ENCODE data around the gene LCN6.

DNA sequence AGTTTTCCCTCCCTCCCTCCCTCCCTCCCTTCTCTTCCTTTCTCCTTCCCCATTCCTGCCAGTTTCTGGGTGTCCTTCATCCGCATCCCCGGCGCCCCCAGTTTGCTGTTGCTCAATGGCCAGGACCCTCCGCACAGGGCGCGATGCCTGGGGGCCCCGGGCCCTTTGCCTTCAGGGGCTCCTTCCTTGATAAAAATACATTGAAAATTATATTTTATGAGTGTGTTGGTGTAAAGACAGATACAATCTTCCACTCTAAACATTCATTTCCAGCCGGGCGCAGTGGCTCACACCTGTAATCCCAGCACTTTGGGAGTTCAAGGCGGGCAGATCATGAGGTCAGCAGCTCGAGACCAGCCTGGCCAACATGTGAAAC is 53.5 kb downstream of the LCN6 start:
- TF ChIP-seq, protein P1, sequence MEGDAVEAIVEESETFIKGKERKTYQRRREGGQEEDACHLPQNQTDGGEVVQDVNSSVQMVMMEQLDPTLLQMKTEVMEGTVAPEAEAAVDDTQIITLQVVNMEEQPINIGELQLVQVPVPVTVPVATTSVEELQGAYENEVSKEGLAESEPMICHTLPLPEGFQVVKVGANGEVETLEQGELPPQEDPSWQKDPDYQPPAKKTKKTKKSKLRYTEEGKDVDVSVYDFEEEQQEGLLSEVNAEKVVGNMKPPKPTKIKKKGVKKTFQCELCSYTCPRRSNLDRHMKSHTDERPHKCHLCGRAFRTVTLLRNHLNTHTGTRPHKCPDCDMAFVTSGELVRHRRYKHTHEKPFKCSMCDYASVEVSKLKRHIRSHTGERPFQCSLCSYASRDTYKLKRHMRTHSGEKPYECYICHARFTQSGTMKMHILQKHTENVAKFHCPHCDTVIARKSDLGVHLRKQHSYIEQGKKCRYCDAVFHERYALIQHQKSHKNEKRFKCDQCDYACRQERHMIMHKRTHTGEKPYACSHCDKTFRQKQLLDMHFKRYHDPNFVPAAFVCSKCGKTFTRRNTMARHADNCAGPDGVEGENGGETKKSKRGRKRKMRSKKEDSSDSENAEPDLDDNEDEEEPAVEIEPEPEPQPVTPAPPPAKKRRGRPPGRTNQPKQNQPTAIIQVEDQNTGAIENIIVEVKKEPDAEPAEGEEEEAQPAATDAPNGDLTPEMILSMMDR (conservative IDR thresholded peaks at IDR 0.05; ENCODE audit: low read depth, low read length), result no peak
- TF ChIP-seq MXI1 (IDR thresholded peaks at IDR 0.05; ENCODE audit: borderline replicate concordance, low read depth, low read length) (no peak), POLR2A (IDR thresholded peaks at IDR 0.05; ENCODE audit: low read depth, low read length) (no peak), FOS (IDR thresholded peaks at IDR 0.05; ENCODE audit: low read depth, low read length) (no peak), MAZ (IDR thresholded peaks at IDR 0.05; ENCODE audit: borderline replicate concordance, low read depth, low read length) (no peak), CHD1 (IDR thresholded peaks at IDR 0.05; ENCODE audit: low read depth, low read length) (no peak), NFE2L2 (IDR thresholded peaks at IDR 0.05; ENCODE audit: low read depth, low read length) (no peak), CEBPB (IDR thresholded peaks at IDR 0.05; ENCODE audit: low read depth, low read length) (no peak), RAD21 (IDR thresholded peaks at IDR 0.05; ENCODE audit: low read length) (no peak), MAFK (IDR thresholded peaks at IDR 0.05; ENCODE audit: low read depth, low read length) (no peak)
- TF ChIP-seq, protein P2, sequence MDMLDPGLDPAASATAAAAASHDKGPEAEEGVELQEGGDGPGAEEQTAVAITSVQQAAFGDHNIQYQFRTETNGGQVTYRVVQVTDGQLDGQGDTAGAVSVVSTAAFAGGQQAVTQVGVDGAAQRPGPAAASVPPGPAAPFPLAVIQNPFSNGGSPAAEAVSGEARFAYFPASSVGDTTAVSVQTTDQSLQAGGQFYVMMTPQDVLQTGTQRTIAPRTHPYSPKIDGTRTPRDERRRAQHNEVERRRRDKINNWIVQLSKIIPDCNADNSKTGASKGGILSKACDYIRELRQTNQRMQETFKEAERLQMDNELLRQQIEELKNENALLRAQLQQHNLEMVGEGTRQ (IDR thresholded peaks at IDR 0.05; ENCODE audit: low read depth, low read length), result no peak
- TF ChIP-seq, protein P3, sequence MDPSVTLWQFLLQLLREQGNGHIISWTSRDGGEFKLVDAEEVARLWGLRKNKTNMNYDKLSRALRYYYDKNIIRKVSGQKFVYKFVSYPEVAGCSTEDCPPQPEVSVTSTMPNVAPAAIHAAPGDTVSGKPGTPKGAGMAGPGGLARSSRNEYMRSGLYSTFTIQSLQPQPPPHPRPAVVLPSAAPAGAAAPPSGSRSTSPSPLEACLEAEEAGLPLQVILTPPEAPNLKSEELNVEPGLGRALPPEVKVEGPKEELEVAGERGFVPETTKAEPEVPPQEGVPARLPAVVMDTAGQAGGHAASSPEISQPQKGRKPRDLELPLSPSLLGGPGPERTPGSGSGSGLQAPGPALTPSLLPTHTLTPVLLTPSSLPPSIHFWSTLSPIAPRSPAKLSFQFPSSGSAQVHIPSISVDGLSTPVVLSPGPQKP (IDR thresholded peaks at IDR 0.05; ENCODE audit: borderline replicate concordance, low read depth, low read length), result no peak

Data from IMR-90 (cell line).